Endothelial cell of umbilical vein (primary cell): Measurements from ENCODE around the gene ENGASE. TPM values are rescaled to one million over a fixed set of nuclear protein-coding genes. Genes with fewer than 3 reads are reported as not detected.

Experiments
- BruUV-seq: library from RNA; stranded (reverse); fragments of 400-500 nt; replicated peaks from 2 replicates; lab custom pipeline; 2021; lab: Mats Ljungman, UMichigan
- CTCF ChIA-PET: fragments of 300-600, 350-600 bp; sonication (Branson Sonifier 250); formaldehyde crosslinking; loops from one replicate; lab custom pipeline; 2021; ENCODE audit warnings: antibody characterized with exemption, inconsistent platforms; lab: Charles Lee
- POLR2A ChIA-PET: fragments of 300-600, 350-600 bp; sonication (Branson Sonifier 250); formaldehyde crosslinking; loops from one replicate; lab custom pipeline; 2021; ENCODE audit warnings: antibody characterized with exemption, inconsistent platforms; lab: Charles Lee
- DNase-seq: peaks from one replicate; pipeline ENCODE4 v3.0.0-alpha.2; 2011; ENCODE audit warnings: low read depth, low spot score
- FAIRE-seq: peaks from 2 replicates; lab custom pipeline; 2011; peaks lifted over from hg19 to GRCh38; lab: Jason Lieb, UNC
- H2AFZ ChIP-seq: 2 replicates; pipeline ENCODE4 v1.6.0; 2012; ENCODE audit warnings: low read depth, low read length, control low read depth, inconsistent platforms
- H3K27ac ChIP-seq: 2 replicates; pipeline ENCODE4 v1.5.1; 2011; ENCODE audit warnings: low read depth, mild to moderate bottlenecking, control low read depth, low read length, moderate library complexity; ENCODE audit not compliant: insufficient read depth
- H3K27me3 ChIP-seq, 2 experiments: 2 replicates each; pipeline versions ENCODE4 v1.6.0 to v1.6.1; 2011; ENCODE audit warnings: low read length in 2 of 2, mixed read lengths in 1 of 2; ENCODE audit not compliant: control insufficient read depth in 2 of 2, insufficient read depth in 2 of 2
- H3K36me3 ChIP-seq, 2 experiments: 2 replicates in 1 of 2; 3 replicates in 1 of 2; pipeline ENCODE4 v1.5.1; 2011; ENCODE audit warnings: low read length in 2 of 2, mild to moderate bottlenecking in 1 of 2, moderate library complexity in 1 of 2; ENCODE audit not compliant: control insufficient read depth in 2 of 2, insufficient read depth in 2 of 2; ENCODE audit errors: extremely low read depth in 1 of 2
- H3K4me1 ChIP-seq: 3 replicates; pipeline ENCODE4 v1.5.1; 2011; ENCODE audit warnings: mild to moderate bottlenecking, low read length; ENCODE audit not compliant: control insufficient read depth, insufficient read depth; ENCODE audit errors: extremely low read depth
- H3K4me2 ChIP-seq: 2 replicates; pipeline ENCODE4 v1.6.1; 2011; ENCODE audit warnings: low read length, control low read depth, mixed read lengths; ENCODE audit not compliant: insufficient read depth
- H3K4me3 ChIP-seq, 3 experiments: fragments of 200-600 bp in 1 of 3; sonication (generic), shearing (Covaris generic) in 1 of 3; replicated peaks in 1 of 3; 2 replicates each; pipeline ENCODE4 v1.5.1; 2011 to 2016; ENCODE audit warnings: control low read depth in 3 of 3, low read length in 3 of 3, mild to moderate bottlenecking in 2 of 3, inconsistent platforms in 1 of 3, low read depth in 1 of 3, moderate library complexity in 1 of 3; ENCODE audit not compliant: insufficient read depth in 1 of 3
- H3K79me2 ChIP-seq: 2 replicates; pipeline ENCODE4 v1.6.0; 2012; ENCODE audit warnings: low read length, inconsistent platforms; ENCODE audit not compliant: control insufficient read depth, insufficient read depth
- H3K9ac ChIP-seq: replicated peaks from 2 replicates; pipeline ENCODE3; 2011; ENCODE audit warnings: low read length, control low read depth; ENCODE audit not compliant: insufficient read depth; ENCODE audit errors: extremely low read depth
- H3K9me1 ChIP-seq: replicated peaks from 3 replicates; pipeline ENCODE4 v1.6.0; 2011; ENCODE audit warnings: mild to moderate bottlenecking, low read length; ENCODE audit not compliant: control insufficient read depth, insufficient read depth; ENCODE audit errors: extremely low read depth
- H3K9me3 ChIP-seq: replicated peaks from 2 replicates; pipeline ENCODE4 v1.5.1; 2012; ENCODE audit warnings: low read length, inconsistent platforms; ENCODE audit not compliant: control insufficient read depth, insufficient read depth
- H4K20me1 ChIP-seq: replicated peaks from 2 replicates; pipeline ENCODE3; 2011; ENCODE audit warnings: mild to moderate bottlenecking, low read length; ENCODE audit not compliant: control insufficient read depth, insufficient read depth; ENCODE audit errors: extremely low read depth
- dilution Hi-C: fragments of 300-500 bp; cut with MboI; formaldehyde crosslinking; loops from one replicate; pipeline ENCODE4 v1.15.0; 2019; ENCODE audit warnings: low sequenced_read_pairs; ENCODE audit not compliant: extremely low pct_ligation_motif_present
- intact Hi-C: fragments of 100-400 bp; cut with micrococcal nuclease; formaldehyde crosslinking; loops from one replicate; pipeline ENCODE4 v1.10.0; 2022
- polyA plus RNA-seq, 4 experiments: library from polyadenylated mRNA; depleted of rRNA in 3 of 4; stranded (reverse) in 3 of 4; unstranded in 1 of 4; fragments of >200 nt; gene quantifications; 2 replicates each; pipeline versions ENCODE4 v1.2.1 to v1.2.3, GENCODE V29; 2011 to 2012; ENCODE audit warnings: missing spikeins in 1 of 4
- total RNA-seq: library from RNA; stranded (reverse); gene quantifications from 2 replicates; pipeline ENCODE4 v1.2.3, GENCODE V29; 2021
- TF ChIP-seq, protein P1 (sequence below), 2 donors: IDR thresholded peaks; 1 replicate in 1 of 2; 2 replicates in 1 of 2; pipeline ENCODE4 v1.5.1; 2011; ENCODE audit warnings: low read length in 2 of 2, mild to moderate bottlenecking in 2 of 2, moderate library complexity in 2 of 2, control low read depth in 1 of 2, inconsistent platforms in 1 of 2, low read depth in 1 of 2; ENCODE audit not compliant: insufficient read depth in 1 of 2; ENCODE audit errors: extremely low read depth in 1 of 2
- TF ChIP-seq, protein P2 (sequence below): IDR thresholded peaks from 2 replicates; pipeline ENCODE4 v1.6.1; 2011; ENCODE audit not compliant: insufficient read depth, insufficient read length

Gene ENGASE
- total and polyA plus RNA-seq, 2 donors (not counting 3 experiments of a cell fraction or from before 2014, with no cell fraction given), result 13.7 to 20.8 TPM

DNA sequence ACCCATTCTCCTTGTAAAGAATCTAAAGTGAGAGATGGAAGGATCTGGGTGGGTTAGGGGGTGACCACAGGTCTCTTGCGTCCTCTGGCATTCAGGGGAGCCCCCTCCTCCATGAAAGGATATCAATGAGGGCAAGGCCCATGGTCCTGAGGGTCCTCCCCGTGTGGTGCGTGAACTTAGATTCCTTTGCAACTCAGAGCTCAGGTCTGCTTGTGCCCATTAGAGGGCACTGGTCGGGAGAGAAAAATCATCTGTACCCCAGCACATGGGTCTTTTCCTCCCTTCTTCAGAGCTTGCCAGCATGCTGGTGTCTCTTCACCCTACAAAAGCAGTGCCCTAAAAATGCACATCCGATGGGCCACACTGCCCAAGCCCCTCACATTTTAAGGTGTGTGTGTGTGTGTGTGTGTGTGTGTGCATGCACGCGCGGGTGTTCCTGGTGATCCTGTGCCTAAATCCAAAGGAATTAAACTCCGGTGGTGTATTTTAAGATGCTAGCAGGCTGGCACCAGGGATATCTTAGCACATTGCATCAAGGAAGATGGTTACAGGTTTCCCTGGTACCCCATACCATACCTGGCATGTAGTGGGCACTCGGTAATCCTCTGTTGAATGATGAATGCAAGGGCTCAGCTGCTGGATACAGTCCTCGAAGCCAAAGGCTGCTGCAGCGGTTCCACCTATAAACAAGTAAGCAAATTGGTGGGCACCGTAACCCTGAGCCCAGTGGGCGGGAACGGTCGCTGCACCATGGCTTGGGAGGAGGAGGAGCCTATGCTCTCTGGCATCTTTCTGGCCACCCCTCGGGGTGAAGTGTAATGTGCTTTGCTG lies 45.9 kb upstream of the ENGASE start:
- H4K20me1 ChIP-seq, result no peaks in the 10 kb centered on the region
- intact Hi-C loops (loop anchor here (1.0 kb wide), 1 partner anchor 8 kb away; no protein-coding TSS in a partner anchor), dilution Hi-C loops (no loop called here)
- DNase-seq, result no peak
- ChIA-PET POLR2A (no interaction called here), CTCF (interaction anchor here (0.5 to 6.2 kb wide), 8 partner anchors 8 to 372 kb away, joined by 3 to 91 read pairs (median 4); partner anchors contain the start of gene CANT1)
- peaks cover 0 to 20% of the 10 kb centered on the region in 2 experiments for H3K27me3 ChIP-seq
- peaks cover 28% of the 10 kb centered on the region for H3K4me1 ChIP-seq
- no peak overlapping the region for H3K9ac ChIP-seq
- no peaks in the 10 kb centered on the region for H3K9me1 ChIP-seq
- no peak overlapping the region for H3K4me3 ChIP-seq
- no peaks in the 10 kb centered on the region for H3K9me3 ChIP-seq
- no peak overlapping the region for H3K27ac ChIP-seq
- no TSS peak for BruUV-seq
- H2AFZ ChIP-seq, result no peak overlapping the region
- H3K79me2 ChIP-seq, result no peaks in the 10 kb centered on the region
- TF ChIP-seq, protein P1, sequence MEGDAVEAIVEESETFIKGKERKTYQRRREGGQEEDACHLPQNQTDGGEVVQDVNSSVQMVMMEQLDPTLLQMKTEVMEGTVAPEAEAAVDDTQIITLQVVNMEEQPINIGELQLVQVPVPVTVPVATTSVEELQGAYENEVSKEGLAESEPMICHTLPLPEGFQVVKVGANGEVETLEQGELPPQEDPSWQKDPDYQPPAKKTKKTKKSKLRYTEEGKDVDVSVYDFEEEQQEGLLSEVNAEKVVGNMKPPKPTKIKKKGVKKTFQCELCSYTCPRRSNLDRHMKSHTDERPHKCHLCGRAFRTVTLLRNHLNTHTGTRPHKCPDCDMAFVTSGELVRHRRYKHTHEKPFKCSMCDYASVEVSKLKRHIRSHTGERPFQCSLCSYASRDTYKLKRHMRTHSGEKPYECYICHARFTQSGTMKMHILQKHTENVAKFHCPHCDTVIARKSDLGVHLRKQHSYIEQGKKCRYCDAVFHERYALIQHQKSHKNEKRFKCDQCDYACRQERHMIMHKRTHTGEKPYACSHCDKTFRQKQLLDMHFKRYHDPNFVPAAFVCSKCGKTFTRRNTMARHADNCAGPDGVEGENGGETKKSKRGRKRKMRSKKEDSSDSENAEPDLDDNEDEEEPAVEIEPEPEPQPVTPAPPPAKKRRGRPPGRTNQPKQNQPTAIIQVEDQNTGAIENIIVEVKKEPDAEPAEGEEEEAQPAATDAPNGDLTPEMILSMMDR (IDR thresholded peaks at IDR 0.05; ENCODE audit: extremely low read depth in 1 of 2, insufficient read depth in 1 of 2, low read depth in 1 of 2, low read length in 2 of 2), result peak; percentile 9 to 13
- TF ChIP-seq, protein P2, sequence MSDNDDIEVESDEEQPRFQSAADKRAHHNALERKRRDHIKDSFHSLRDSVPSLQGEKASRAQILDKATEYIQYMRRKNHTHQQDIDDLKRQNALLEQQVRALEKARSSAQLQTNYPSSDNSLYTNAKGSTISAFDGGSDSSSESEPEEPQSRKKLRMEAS, result no peak
- FAIRE-seq, result peak; percentile 24
- H3K4me2 ChIP-seq, result no peak overlapping the region
- H3K36me3 ChIP-seq, result no peaks in the 10 kb centered on the region
